Endodermal cell (in vitro differentiated cells): Measurements from ENCODE around the gene RPL22L1. TPM values are rescaled to one million over a fixed set of nuclear protein-coding genes. Genes with fewer than 3 reads are reported as not detected.
A peak's percentile ranks its signal among the peaks of the same experiment; 100 is the strongest.

ENCODE experiments used
- DNase-seq: peaks from one replicate; pipeline ENCODE4 v3.0.0-alpha.2; 2017
- H3K27ac ChIP-seq: 2 replicates; pipeline ENCODE4 v1.5.1; 2013; ENCODE audit warnings: mild to moderate bottlenecking, low read depth, low read length, moderate library complexity
- H3K27me3 ChIP-seq: 2 replicates; pipeline ENCODE4 v1.6.1; 2013; ENCODE audit warnings: mild to moderate bottlenecking, low read length, moderate library complexity; ENCODE audit not compliant: insufficient read depth, control insufficient read depth, poor library complexity, severe bottlenecking
- H3K36me3 ChIP-seq: 2 replicates; pipeline ENCODE4 v1.7.0; 2013; ENCODE audit warnings: mild to moderate bottlenecking, low read length, moderate library complexity; ENCODE audit not compliant: control insufficient read depth, insufficient read depth
- H3K4me1 ChIP-seq: one replicate; pipeline ENCODE4 v1.7.0; 2013; ENCODE audit warnings: low read length; ENCODE audit not compliant: control insufficient read depth, insufficient read depth
- H3K4me3 ChIP-seq: 2 replicates; pipeline ENCODE4 v1.5.1; 2013; ENCODE audit warnings: mild to moderate bottlenecking, low read length, moderate library complexity
- H3K9ac ChIP-seq: 2 replicates; pipeline ENCODE4 v1.6.1; 2013; ENCODE audit warnings: mild to moderate bottlenecking, low read length, moderate library complexity; ENCODE audit not compliant: poor library complexity, severe bottlenecking; ENCODE audit errors: extremely low read depth
- H3K9me3 ChIP-seq: 2 replicates; pipeline ENCODE4 v1.6.1; 2013; ENCODE audit warnings: mild to moderate bottlenecking, low read length, moderate library complexity; ENCODE audit not compliant: control insufficient read depth
- H3K27ac Mint-ChIP-seq: 2 replicates; pipeline ENCODE4 v1.8.0; 2020; ENCODE audit warnings: mixed read lengths
- H3K27me3 Mint-ChIP-seq: 2 replicates; pipeline ENCODE4 v1.8.0; 2021; ENCODE audit warnings: mild to moderate bottlenecking, mixed read lengths; ENCODE audit not compliant: insufficient read depth
- H3K36me3 Mint-ChIP-seq: 2 replicates; pipeline ENCODE4 v1.8.0; 2020; ENCODE audit warnings: low read depth, mixed read lengths
- H3K4me1 Mint-ChIP-seq: 2 replicates; pipeline ENCODE4 v1.8.0; 2020; ENCODE audit warnings: mixed read lengths
- H3K4me3 Mint-ChIP-seq: 2 replicates; pipeline ENCODE4 v1.8.0; 2020; ENCODE audit warnings: mild to moderate bottlenecking, moderate library complexity, mixed read lengths
- H3K9me3 Mint-ChIP-seq: 2 replicates; pipeline ENCODE4 v1.8.0; 2020; ENCODE audit warnings: mild to moderate bottlenecking, mixed read lengths
- CTCF ChIP-seq: fragments of 200-600 bp; sonication (generic); conservative IDR thresholded peaks from 2 replicates; pipeline ENCODE4 v1.5.0; 2021; ENCODE audit warnings: antibody characterized with exemption, mild to moderate bottlenecking
- WGBS, 2 experiments: methylation state at CpG; one replicate each; pipeline versions ENCODE4 v1.1.5 to v1.1.7; 2013; ENCODE audit warnings: missing lambda C conversion rate in 2 of 2, mixed read lengths in 1 of 2; ENCODE audit not compliant: insufficient coverage in 1 of 2, insufficient read length in 1 of 2; 5-methylcytosine and 5-hydroxymethylcytosine counted together
- total RNA-seq, 2 donors: library from RNA; stranded (reverse); fragmentation: NEBNext Ultra II Directional in 1 of 2; extraction: Animal tissue kit (Norgen Biotek cat#: 25700) in 1 of 2; gene quantifications; 2 replicates in 1 of 2; 3 replicates in 1 of 2; pipeline ENCODE4 v1.2.1, GENCODE V29; 2021

The RPL22L1 gene
- total RNA-seq, 2 donors from 2014 or later = 98.0 to 119 TPM

DNA sequence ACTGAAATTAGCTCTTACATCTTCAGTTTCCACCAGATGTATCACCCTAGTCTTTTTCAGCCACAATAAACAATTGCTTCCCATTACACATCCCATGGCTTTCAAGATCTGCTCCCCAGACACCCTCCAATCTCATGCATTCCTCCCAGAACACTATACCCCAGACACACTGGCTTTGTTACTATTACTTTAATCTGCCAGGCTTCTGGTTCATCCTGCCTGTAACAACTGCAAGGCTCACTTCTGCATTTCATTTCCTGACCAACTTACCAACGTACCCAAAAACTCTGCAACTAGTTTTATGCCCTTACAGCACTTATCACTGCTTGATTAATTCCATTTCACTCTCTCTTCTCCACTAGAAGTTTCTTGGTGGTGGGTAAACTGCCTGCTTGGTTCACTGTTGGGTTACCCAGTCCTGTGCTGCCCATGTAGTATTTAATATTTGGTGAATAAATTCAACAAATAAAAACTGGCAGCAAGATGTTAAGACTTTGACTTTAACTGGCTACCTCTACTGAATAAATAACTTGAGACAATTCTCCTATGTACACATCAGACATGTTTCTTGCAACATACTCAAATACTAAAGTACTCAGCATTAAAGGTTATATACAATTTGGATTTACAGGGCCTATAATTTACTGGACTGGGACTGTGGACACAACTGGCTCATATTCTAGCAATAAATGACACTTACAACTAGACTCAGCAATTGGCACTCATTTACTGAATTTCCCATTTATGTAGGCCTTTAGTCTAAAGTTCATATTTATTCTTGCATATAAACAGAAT, 2.7 kb downstream of the RPL22L1 start:
- Histone ChIP-seq H3K36me3 (peaks cover 30% of the 10 kb centered on the region), H3K9me3 (no peaks in the 10 kb centered on the region), H3K9ac (peak overlapping the region; percentile 98), H3K4me1 (no peaks in the 10 kb centered on the region), H3K4me3 (peak overlapping the region; percentile 87), H3K27ac (no peak overlapping the region), H3K27me3 (no peaks in the 10 kb centered on the region)
- Mint-ChIP-seq H3K27ac (peak overlapping the region; percentile 52), H3K9me3 (no peaks in the 10 kb centered on the region), H3K27me3 (no peaks in the 10 kb centered on the region), H3K4me1 (peaks cover 14% of the 10 kb centered on the region), H3K4me3 (peak overlapping the region; percentile 86), H3K36me3 (peaks cover 27% of the 10 kb centered on the region)
- no peak for TF ChIP-seq CTCF
- 83 to 91% methylated on average over 1 of the region's 1 CpG for WGBS, 2 experiments
- DNase-seq = no peak

DNA sequence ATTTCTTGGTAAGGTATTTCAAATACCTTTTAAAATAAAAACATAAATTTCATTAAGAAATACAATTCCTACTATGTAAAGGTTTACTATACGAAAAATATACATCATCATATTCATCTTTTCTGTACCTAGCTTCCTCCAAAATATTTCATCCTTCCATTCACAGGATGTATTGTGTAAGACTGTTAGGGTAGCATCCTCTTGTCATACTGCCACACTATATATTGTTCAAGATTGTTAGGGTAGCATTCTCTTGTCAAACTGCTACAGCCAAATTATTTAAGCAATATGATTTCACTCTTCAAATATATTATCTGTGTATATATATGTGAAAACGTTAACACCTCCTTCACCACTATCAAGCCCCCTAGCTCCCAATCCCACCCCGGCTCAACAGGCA, 3.5 kb downstream of the RPL22L1 start:
- H3K4me3 ChIP-seq = peak overlapping the region; percentile 87
- no peaks in the 10 kb centered on the region for H3K27me3 ChIP-seq
- H3K9me3 Mint-ChIP-seq = no peaks in the 10 kb centered on the region
- H3K36me3 ChIP-seq = peaks cover 30% of the 10 kb centered on the region
- 83 to 91% methylated on average over 1 to 3 of the region's 3 CpGs for WGBS, 2 experiments
- no peak for DNase-seq
- H3K9me3 ChIP-seq = no peaks in the 10 kb centered on the region
- H3K27ac ChIP-seq = no peak overlapping the region
- peak overlapping the region; percentile 98 for H3K9ac ChIP-seq
- peaks cover 14% of the 10 kb centered on the region for H3K4me1 Mint-ChIP-seq
- peak overlapping the region; percentile 86 for H3K4me3 Mint-ChIP-seq
- no peaks in the 10 kb centered on the region for H3K4me1 ChIP-seq
- H3K27ac Mint-ChIP-seq = peak overlapping the region; percentile 52
- H3K36me3 Mint-ChIP-seq = peaks cover 27% of the 10 kb centered on the region
- no peak for TF ChIP-seq CTCF
- H3K27me3 Mint-ChIP-seq = no peaks in the 10 kb centered on the region

DNA sequence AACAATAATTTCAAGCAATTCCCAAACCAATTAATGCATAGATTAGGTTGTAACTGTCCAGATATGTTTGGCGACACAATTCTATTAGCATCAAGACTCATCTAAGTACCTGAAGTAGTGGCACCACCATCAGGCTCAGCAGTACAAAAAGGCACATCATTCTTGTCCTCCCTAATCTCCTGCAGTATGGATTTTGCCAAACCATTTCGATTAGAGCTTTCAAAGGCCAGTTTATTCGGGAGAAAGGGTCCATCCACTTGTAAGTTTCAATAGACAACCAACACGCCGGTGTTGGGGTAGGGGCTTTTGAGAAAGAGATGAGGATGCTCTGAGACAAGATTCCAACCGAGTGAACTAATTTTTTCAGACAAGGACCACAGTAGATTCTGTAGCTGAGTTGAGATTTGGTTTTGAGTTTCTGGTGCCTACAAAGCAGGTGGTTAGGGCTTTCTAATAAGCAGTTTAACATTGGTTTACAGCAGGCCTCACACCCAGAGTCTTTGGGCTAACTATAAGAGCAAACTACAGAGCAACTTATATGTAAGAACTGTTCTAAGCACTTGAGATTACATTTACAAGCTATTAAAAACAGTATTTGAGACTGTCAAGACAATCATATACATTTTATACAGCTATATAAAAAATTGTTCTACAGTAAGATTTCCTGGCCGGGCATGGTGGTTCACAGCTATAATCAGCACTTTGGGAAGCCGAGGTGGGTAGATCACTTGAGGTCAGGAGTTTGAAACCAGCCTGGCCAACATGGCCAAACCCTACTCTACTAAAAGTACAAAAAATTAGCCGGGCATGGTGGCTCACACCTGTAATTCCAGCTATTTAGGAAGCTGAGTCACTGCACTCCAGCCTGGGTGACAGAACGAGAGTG, 4.5 kb downstream of the RPL22L1 start:
- Histone ChIP-seq H3K27ac (no peak overlapping the region), H3K27me3 (no peaks in the 10 kb centered on the region), H3K36me3 (peaks cover 30% of the 10 kb centered on the region), H3K4me1 (no peaks in the 10 kb centered on the region), H3K4me3 (no peak overlapping the region), H3K9ac (no peak overlapping the region), H3K9me3 (no peaks in the 10 kb centered on the region)
- H3K27ac Mint-ChIP-seq = peak overlapping the region; percentile 76
- H3K4me1 Mint-ChIP-seq = peaks cover 9% of the 10 kb centered on the region
- TF ChIP-seq CTCF = no peak
- no peaks in the 10 kb centered on the region for H3K9me3 Mint-ChIP-seq
- peaks cover 27% of the 10 kb centered on the region for H3K36me3 Mint-ChIP-seq
- DNase-seq = peak; percentile 59
- H3K4me3 Mint-ChIP-seq = no peak overlapping the region
- no peaks in the 10 kb centered on the region for H3K27me3 Mint-ChIP-seq
- WGBS, 2 experiments = 92% methylated on average over 6 to 10 of the region's 10 CpGs
